Omental fat pad (tissue), 4 donors: ENCODE measurements around the gene IL24. TPM values are rescaled to one million over a fixed set of nuclear protein-coding genes. Genes with fewer than 3 reads are reported as not detected.

Experiments
- ATAC-seq: fragments of 150-250 bp; one replicate; pipeline ENCODE4 v1.9.1; 2016; ENCODE audit warnings: mild to moderate bottlenecking, moderate library complexity; ENCODE audit not compliant: low FRiP score
- DNase-seq: peaks from one replicate; pipeline ENCODE4 v3.0.0-alpha.2; 2019; ENCODE audit warnings: low spot score
- total RNA-seq, 4 donors: library from RNA; depleted of rRNA; stranded (reverse); fragments of >200 nt; gene quantifications; one replicate each; pipeline ENCODE4 v1.1.0, GENCODE V29; 2016
- TF ChIP-seq, protein P1 (sequence below), 3 donors: fragments of 450-650 bp; IDR thresholded peaks; one replicate each; pipeline ENCODE4 v1.5.1; 2016 to 2017; ENCODE audit warnings: antibody characterized with exemption in 3 of 3, mild to moderate bottlenecking in 3 of 3, moderate library complexity in 2 of 3

The IL24 gene
- total RNA-seq, 4 donors from 2014 or later = 5.1 to 65.1 TPM; not detected in 2

DNA sequence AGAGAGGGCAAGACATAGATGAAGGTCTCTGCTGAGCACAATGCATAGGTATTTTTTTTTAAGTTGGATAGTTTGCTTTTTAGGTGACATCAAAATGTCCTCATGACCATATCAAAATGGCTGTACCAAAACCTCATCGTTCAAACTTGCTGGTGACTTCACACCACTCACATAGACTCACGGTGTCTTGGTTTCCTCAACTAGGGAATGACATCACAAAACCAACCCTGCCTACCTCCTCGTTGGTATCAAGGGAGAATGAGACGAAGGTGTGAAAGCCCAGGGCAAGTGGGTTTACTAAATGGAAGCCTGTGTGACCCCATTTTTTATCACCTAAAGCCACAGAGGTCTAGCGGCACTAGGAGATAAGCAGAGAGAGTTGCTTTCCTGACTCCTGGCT lies 47.5 kb downstream of the IL24 start:
- ATAC-seq = no peak
- TF ChIP-seq, protein P1, sequence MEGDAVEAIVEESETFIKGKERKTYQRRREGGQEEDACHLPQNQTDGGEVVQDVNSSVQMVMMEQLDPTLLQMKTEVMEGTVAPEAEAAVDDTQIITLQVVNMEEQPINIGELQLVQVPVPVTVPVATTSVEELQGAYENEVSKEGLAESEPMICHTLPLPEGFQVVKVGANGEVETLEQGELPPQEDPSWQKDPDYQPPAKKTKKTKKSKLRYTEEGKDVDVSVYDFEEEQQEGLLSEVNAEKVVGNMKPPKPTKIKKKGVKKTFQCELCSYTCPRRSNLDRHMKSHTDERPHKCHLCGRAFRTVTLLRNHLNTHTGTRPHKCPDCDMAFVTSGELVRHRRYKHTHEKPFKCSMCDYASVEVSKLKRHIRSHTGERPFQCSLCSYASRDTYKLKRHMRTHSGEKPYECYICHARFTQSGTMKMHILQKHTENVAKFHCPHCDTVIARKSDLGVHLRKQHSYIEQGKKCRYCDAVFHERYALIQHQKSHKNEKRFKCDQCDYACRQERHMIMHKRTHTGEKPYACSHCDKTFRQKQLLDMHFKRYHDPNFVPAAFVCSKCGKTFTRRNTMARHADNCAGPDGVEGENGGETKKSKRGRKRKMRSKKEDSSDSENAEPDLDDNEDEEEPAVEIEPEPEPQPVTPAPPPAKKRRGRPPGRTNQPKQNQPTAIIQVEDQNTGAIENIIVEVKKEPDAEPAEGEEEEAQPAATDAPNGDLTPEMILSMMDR (IDR thresholded peaks at IDR 0.05) = no peak
- DNase-seq = no peak

DNA sequence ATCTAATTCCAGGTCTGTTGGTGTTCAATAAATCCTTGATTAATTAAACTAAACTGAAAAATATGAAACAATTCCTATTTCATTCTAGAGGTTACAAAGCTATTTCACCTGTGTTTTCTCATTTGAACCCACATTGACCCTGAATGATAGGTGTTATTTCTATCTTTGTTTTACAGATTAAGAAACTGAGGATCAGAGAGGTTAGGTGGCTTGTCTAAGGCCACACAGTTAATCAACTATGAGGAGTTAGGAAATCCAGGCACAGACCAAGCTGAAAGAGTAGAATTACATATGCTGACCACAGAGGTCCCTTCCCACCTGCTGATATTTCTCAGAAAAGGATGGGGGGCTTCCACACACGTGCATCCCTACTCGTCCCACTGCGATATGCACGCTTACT lies 48.5 kb downstream of the IL24 start:
- TF ChIP-seq, protein P1 (IDR thresholded peaks at IDR 0.05) = no peak
- no peak for ATAC-seq
- no peak for DNase-seq

DNA sequence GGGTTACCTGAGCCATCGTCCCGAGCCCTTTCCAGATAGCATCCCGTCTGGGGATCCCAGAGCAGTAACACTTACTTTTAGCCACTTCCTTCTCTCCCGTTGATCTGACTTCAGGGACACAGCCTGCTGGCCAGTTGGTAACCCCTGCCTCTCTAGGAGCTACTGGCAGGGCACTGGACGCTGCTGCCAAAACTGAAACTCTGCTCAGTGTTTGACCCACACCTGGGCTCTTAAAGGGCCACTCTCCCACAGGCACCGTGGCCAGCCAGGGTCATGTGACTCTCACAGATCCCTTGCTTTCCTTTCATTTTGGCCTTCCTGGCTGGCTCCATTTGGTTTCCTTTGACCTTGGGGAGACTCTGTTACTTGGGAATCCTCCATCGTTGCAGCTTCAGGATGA lies 49.0 kb downstream of the IL24 start, which contains the start of gene PIGR:
Gene PIGR, minus strand, starts transcription at position 206 of the 400 bp plus-strand sequence. CDS start 5,935 bp downstream, outside the sequence.
- no peak for DNase-seq
- TF ChIP-seq, protein P1 (IDR thresholded peaks at IDR 0.05) = no peak
- ATAC-seq = no peak

DNA sequence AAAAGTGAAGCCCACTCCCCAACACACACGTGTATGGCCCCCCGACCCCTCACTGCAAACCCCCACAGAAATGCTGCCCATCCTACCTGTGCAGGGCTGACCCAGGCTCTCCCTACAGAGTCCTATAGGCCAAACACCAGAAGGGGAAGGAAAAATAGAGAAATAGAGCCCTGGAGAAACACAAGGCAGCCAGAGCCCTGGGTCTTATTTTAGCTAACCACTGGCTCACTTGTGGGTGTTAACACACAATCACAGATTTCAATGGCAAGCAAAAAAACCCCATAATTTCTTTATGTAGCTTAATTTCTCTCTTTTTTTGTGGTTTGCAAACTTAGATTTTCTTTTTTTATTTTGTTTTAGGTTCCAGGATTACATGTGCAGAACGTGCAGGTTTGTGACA lies 50.0 kb downstream of the IL24 start:
- no peak for ATAC-seq
- TF ChIP-seq, protein P1 (IDR thresholded peaks at IDR 0.05) = no peak
- no peak for DNase-seq

DNA sequence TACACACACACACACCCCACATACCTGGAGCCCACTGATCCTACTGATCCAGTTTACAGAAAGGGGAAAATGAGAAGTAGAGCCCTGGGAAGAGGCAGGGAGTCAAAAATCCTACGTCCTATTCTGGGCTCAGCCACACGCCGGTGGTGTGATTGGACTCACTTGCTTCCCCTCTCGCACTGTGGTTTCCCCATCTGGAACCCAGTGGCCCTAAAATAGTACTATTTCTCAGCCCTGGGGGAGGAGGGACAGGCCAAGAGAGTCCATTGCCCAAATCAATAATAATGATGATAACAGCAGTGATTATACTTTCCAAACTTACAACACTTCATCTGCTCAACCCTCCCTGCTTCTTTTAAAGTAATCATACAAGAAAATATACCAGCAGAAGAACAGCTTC lies 52.0 kb downstream of the IL24 start:
- TF ChIP-seq, protein P1 (IDR thresholded peaks at IDR 0.05) = no peak
- DNase-seq (no peak), ATAC-seq (no peak)

DNA sequence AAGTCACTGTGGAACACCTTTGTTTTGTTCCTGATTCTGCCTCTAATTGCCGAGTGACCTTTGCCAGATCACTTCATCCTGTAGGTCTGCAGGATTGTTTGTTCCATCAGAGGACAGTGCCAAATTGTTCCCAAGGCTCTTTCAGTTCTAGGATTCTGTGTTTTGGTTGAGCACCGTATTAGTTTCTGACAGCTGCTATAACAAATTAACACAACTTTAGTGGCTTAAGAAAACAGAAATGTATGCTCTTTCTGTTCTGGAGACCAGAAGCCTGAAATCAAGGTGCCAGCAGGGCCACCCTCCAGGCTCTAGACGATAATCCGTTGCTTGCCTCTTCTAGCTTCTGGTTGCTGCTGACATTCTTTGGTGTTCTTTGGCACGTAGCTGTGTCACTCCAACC lies 52.4 kb downstream of the IL24 start:
- ATAC-seq (no peak), DNase-seq (no peak)
- TF ChIP-seq, protein P1 (IDR thresholded peaks at IDR 0.05) = no peak

DNA sequence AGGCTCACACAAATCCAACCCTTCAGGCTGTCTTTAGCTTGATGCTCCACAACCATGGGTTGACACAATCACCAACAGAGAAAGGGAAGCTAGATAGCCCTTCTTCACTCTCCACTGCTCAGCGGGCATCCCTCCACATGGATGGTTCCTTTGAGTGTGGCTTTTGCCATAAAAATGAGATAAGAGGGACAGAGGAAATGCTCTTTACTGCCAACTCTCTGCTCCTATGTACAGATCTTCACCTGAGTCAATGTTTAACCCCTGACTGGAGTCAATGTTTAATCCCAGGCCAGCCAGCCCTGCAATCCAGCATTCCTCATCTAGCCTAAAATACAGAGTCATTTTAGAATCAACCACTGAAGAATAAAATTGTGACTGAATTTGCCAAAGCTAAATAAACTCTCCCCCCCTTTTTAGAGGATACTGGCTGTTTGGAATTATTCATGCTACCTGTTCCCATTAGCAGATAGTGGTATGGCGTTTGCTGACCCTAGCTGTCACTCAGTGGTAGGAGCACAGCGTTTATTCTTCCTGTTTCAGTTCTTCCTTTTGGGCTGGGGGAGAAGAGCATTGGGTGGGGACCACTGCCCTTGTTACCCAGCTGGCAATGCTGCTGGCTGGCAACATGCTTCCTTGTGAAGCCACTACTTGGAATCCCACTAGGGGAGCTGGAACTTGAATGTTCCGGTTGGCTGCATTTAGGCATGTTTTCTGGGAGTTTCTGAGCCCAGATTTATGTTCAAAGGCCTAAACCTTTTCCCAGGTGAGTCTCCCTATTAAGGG lies 54.3 kb downstream of the IL24 start:
- DNase-seq = no peak
- TF ChIP-seq, protein P1 (IDR thresholded peaks at IDR 0.05) = no peak
- ATAC-seq = no peak
